Measurements from ENCODE around the gene RETN.

Gene RETN, protein sequence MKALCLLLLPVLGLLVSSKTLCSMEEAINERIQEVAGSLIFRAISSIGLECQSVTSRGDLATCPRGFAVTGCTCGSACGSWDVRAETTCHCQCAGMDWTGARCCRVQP

DNA sequence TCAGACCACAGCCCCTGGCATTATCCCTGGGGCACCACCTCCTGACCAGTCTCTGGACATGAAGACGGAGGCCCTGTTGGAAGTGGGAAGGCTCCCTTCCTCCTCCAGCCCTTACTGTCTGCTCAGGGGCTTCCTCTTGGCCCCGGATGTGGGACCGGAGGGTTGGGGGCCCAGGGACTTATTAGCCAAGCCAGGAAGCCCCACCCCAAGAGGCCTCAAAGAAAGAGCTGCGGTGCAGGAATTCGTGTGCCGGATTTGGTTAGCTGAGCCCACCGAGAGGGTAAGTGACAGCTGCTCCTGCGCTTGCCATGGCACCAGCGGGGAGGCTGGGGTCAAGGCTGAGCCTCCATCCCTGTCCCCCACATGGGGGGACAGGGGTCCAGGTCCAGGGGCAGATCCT lies at the start of gene RETN:
Gene RETN, plus strand, starts transcription at position 208 of the 400 bp plus-strand sequence. CDS start 278 bp downstream, outside the sequence.
- ATAC-seq (replicated peaks; ENCODE audit: extremely low read depth, poor library complexity, severe bottlenecking) (no peak), DNase-seq (ENCODE audit: low spot score in 2 of 2) (no peak)
- Mint-ChIP-seq H3K4me1 (peaks cover 7% of the 10 kb centered on the region), H3K9me3 (no peaks in the 10 kb centered on the region), H3K27ac (ENCODE audit: low read depth) (no peak within 1 kb of the TSS), H3K4me3 (peak within 1 kb of the TSS; percentile 37), H3K36me3 (ENCODE audit: insufficient read depth) (no peaks in the 10 kb centered on the region), H3K27me3 (peaks cover 71% of the 10 kb centered on the region)

DNA sequence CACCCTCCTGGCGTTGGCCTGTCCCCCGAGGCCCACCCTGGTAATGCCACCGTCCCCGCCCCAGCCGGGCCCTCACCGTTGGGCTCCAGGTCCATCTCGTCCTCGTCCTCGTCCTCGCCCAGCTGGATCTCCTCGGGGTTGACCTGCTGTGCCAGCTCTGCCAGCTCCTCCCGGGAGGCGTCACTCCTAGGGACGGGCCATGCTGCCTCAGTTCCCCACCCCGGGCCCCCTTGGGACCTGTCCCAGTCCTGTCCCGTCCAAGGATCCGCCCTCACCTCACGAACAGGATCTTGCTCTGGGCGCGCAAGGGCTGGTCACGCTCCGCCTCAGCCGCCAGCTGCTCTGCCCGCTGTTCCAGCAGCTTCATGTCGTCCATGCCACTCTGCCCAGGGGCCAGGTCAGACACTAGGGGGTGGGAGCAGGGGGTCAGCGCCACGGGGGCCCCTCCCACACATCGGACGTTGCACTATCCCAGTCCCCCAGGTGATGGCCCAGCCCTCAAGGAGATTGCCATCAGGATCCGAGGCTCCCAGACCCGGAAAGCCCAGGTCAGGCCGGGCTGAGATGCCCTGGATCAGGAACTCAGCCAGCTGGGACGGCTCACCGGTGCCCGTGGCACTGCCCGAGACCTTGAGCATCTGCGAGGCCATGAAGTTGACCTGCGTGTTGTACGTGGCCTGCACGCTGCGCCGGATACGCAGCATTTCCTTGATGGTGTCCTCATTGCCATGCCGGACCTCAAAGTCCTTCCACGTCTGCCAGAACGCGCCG lies 49.0 kb upstream of the RETN start:
- H3K36me3 Mint-ChIP-seq (ENCODE audit: insufficient read depth) = peaks cover 34% of the 10 kb centered on the region
- H3K4me3 Mint-ChIP-seq = no peak overlapping the region
- H3K27me3 Mint-ChIP-seq = no peaks in the 10 kb centered on the region
- DNase-seq (ENCODE audit: low spot score in 2 of 2) = no peak
- no peak for ATAC-seq (replicated peaks; ENCODE audit: extremely low read depth, poor library complexity, severe bottlenecking)
- no peak overlapping the region for H3K27ac Mint-ChIP-seq (ENCODE audit: low read depth)
- peaks cover 8% of the 10 kb centered on the region for H3K4me1 Mint-ChIP-seq
- no peaks in the 10 kb centered on the region for H3K9me3 Mint-ChIP-seq

DNA sequence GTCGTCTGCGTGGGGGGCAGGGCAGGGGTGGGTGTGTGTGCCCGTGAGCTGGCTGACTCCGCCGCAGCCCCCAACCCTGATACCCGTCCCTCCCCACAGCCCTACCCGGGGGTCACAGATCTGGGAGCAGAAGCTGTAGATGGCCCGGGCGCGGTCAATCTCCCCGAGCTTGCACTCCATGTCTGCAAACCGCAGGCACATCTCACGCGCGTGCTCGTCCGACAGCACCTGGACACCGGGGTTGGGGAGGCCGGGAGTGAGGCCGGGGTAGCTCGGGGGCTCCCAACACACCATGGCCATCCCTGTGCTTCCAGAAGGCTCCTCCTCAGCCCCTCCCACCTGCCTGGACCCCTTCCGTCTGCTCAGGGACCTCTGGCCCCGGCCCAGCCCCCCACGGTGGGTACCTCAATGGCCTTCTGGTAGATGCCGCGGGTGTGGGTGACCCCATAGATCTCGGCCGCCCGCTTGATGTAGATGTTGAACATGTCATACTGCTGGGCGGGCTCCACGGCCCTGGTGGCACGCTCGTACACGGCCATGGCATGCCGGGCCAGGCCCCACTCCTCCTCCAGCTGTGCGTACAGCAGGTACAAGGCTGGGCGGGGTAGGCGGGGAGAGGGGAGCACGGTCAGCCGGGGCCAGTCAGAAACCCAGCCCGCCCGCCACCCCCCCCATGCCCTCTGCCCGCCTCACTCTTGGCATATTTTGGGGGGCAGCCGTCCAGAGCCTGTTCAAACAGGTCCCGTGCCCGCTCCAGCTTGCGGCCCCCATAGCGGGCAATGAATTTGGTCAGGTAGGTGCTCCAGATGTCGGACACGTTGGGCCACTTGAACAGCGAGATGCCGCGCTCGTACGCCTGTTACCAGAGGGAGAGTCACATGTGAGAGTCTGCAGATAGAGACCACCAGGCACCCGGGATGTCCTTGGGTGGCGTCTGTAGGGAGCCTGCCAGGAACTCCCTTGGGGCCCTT lies 48.1 kb upstream of the RETN start:
- DNase-seq (ENCODE audit: low spot score in 2 of 2) = no peak
- Mint-ChIP-seq H3K27ac (ENCODE audit: low read depth) (no peak overlapping the region), H3K36me3 (ENCODE audit: insufficient read depth) (peaks cover 39% of the 10 kb centered on the region), H3K9me3 (no peaks in the 10 kb centered on the region), H3K4me3 (no peak overlapping the region), H3K27me3 (no peaks in the 10 kb centered on the region), H3K4me1 (peaks cover 8% of the 10 kb centered on the region)
- no peak for ATAC-seq (replicated peaks; ENCODE audit: extremely low read depth, poor library complexity, severe bottlenecking)

DNA sequence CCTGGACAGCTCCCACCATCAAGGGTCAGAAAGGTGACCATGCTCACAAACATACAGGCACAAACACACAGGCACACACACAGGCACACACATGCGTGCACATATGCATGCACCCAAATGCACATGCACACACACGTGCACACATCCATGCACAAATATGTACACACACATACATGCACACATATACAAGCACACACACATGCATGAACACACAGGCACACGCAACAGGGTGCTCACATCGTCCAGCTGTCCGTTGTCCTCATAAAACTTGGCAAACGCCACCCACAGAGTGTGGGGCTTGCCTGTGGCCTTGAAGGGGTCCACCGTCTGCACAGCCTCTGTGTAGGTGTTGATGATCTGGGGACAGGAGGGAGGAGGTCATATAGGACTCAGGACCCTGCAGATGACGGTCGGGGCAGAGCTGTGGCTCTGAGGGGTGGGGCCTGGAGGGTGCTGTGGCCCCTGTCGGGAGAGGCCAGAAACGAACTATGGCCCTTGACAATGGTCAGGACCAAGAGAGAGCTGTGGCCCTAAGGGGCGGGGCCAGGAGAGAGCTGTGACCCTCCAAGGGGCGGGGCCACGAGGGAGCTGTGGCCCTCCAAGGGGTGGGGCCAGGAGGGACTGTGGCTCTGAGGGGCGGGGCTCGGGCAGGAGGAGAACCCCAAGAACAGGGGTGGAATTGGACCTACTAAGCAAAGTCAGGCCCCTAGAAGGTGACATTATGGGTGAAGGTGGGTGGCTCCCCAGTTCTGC lies 45.7 kb upstream of the RETN start:
- Mint-ChIP-seq H3K4me1 (peaks cover 14% of the 10 kb centered on the region), H3K36me3 (ENCODE audit: insufficient read depth) (peaks cover 53% of the 10 kb centered on the region), H3K4me3 (no peak overlapping the region), H3K9me3 (no peaks in the 10 kb centered on the region), H3K27me3 (no peaks in the 10 kb centered on the region), H3K27ac (ENCODE audit: low read depth) (peak overlapping the region; percentile 49)
- no peak for DNase-seq (ENCODE audit: low spot score in 2 of 2)
- no peak for ATAC-seq (replicated peaks; ENCODE audit: extremely low read depth, poor library complexity, severe bottlenecking)

DNA sequence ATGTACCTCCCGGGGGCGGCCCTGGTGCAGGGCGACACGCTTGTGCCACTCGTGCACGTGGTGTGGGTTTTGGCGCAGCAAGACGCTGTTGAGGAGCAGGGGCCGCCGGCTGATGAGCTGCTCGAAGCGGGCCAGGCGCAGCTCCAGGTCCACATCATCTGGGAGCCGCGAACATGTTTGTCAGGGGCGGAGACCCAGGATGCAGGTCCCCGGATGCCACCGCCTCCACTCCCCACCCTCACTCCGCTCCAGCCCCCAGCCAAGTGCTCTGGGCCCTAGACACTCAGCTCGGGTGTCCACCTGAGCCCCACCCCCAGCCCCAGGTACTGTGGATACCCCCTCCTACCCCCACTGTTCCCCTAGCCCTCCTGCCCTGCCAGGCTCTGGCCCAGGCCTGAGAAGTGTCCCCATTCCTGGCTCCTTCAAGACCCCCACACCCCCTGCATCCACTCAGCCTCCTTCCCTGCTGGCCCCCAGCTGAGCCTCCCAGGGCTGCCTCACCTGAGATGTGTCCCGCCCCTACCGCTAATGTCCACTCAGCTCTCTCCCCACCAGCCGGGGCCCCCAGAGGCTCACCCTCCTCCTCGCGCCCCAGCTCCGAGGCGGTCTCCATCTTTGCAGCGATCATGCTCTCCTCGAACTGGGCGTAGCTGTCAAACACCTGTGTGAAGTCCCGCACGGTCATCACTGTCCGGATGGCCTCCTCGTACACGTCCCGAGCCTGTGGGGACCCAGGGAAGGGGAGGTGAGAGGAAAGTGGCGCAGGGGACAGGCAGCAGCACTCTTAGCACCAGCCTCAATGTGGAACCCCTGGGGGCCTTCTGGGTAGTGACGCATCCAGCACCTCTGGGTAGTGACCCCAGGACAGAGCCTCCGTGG lies 44.9 kb upstream of the RETN start:
- Mint-ChIP-seq H3K4me1 (peaks cover 15% of the 10 kb centered on the region), H3K27ac (ENCODE audit: low read depth) (no peak overlapping the region), H3K36me3 (ENCODE audit: insufficient read depth) (peaks cover 54% of the 10 kb centered on the region), H3K27me3 (no peaks in the 10 kb centered on the region), H3K4me3 (no peak overlapping the region), H3K9me3 (no peaks in the 10 kb centered on the region)
- ATAC-seq (replicated peaks; ENCODE audit: extremely low read depth, poor library complexity, severe bottlenecking) (no peak), DNase-seq (ENCODE audit: low spot score in 2 of 2) (no peak)

DNA sequence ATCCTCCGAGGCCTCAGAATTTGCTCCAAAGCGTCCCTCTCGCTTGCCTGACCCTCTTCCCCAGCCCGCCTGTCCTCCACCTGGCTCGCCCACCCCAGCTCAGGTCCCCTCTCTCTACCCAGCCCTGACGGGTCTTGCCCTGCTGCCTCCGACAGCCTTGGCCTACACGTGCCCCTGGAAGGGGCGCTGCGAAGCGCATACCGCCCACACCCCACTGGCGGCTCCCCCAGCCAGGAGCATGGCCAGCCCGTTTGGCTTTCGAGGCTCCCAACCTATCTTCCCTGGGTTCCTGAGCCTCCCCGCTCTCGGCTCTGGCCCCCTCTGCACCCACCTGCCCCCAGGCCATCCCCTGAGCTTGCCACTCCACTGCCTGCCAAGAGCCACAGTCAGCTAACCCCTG lies 44.0 kb upstream of the RETN start:
- no peak overlapping the region for H3K27ac Mint-ChIP-seq (ENCODE audit: low read depth)
- no peak overlapping the region for H3K4me3 Mint-ChIP-seq

DNA sequence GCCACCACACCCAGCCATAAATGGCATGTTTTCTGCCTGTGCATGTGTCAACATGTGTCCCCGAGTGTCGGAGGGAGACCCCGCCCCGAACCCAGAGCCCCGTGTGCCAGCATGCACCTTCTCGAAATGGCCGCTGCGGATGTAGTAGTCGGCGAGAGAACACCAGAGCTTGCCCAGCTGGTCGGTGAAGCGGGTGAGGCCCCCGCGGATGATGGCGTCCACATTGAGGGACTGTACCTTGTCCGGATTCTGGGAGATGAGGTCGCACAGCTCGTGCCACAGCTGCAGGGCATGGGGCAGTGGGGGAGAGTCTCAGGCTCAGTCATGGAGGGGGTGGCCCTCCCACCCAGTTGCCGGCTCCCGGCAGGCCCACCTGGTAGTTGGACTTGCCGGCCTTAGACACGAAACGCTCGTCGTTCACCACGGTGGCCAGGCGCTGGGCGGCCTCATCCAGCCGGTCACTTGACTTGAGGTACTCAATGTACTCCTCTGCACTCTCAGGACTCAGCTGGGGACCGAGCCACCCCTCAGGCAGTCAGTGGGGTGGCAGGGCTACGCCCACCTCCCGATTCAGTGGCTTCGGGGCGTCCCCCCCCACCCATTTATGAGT lies 43.0 kb upstream of the RETN start:
- peaks cover 34% of the 10 kb centered on the region for H3K4me1 Mint-ChIP-seq
- H3K27me3 Mint-ChIP-seq = no peaks in the 10 kb centered on the region
- no peak for ATAC-seq (replicated peaks; ENCODE audit: extremely low read depth, poor library complexity, severe bottlenecking)
- H3K9me3 Mint-ChIP-seq = no peaks in the 10 kb centered on the region
- H3K4me3 Mint-ChIP-seq = no peak overlapping the region
- H3K36me3 Mint-ChIP-seq (ENCODE audit: insufficient read depth) = peaks cover 59% of the 10 kb centered on the region
- H3K27ac Mint-ChIP-seq (ENCODE audit: low read depth) = no peak overlapping the region
- DNase-seq (ENCODE audit: low spot score in 2 of 2) = no peak

More for the DNA sequence above, 44.0 kb upstream of the RETN start:
- DNase-seq (ENCODE audit: low spot score in 2 of 2) (no peak), ATAC-seq (replicated peaks; ENCODE audit: extremely low read depth, poor library complexity, severe bottlenecking) (no peak)
- peaks cover 23% of the 10 kb centered on the region for H3K4me1 Mint-ChIP-seq
- no peaks in the 10 kb centered on the region for H3K9me3 Mint-ChIP-seq
- no peaks in the 10 kb centered on the region for H3K27me3 Mint-ChIP-seq
- peaks cover 59% of the 10 kb centered on the region for H3K36me3 Mint-ChIP-seq (ENCODE audit: insufficient read depth)

DNA sequence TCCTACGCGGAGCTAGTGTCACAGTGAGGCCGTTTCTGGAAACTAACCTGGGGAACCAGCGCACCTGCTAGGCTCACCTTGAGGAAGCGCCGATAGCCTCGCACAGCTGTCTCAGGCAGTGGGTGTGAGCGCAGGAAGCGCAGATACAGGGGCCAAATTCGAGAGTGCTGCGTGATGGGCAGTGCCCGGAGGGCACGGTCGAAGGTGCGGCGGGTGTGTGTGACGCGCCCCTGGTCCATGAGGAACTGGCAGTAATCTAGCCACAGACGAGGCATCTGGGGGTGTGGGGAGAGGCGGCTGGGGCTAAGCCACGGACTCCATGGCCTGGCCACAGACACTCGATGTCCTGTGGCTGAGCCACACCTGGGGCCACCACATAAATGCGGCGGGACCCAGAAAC lies 41.7 kb upstream of the RETN start:
- no peak overlapping the region for H3K27ac Mint-ChIP-seq (ENCODE audit: low read depth)
- ATAC-seq (replicated peaks; ENCODE audit: extremely low read depth, poor library complexity, severe bottlenecking) (no peak), DNase-seq (ENCODE audit: low spot score in 2 of 2) (no peak)
- peaks cover 54% of the 10 kb centered on the region for H3K36me3 Mint-ChIP-seq (ENCODE audit: insufficient read depth)
- no peaks in the 10 kb centered on the region for H3K27me3 Mint-ChIP-seq
- H3K4me3 Mint-ChIP-seq = peak overlapping the region; percentile 50
- H3K4me1 Mint-ChIP-seq = peaks cover 35% of the 10 kb centered on the region
- no peaks in the 10 kb centered on the region for H3K9me3 Mint-ChIP-seq

DNA sequence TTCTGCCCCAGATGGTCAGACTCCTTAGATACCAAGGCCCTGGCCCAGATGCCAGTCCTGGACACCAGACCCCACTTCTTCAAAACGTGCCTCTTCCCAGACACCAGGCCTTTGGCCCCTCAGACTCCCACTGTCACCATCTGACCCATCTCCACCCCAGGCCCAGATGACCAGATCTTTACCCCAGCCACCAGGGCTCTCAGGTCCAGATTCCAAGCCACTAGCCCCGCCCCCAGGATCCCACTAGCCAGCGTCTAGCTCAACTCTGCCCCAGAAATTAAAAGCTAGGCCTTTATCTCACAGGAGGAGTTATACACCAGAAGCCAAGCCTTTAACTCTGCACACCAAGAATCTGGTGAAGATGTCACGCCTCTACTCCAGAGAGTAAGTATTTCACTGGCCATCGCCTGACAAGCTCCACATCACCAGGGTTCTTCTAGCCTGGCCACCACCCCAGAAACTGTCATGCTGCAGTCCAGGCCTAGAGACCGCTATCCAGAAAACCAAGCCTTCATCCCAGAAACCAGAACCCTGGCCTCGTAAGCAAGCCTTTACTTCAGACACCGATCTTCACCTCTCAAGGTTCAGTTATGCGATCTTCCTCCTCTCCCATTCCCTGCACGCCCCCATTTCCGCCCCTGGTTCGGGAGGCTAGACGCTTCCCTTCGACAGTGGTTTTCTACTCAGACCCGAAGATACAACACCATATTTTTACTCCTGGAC lies 40.1 kb upstream of the RETN start:
- Mint-ChIP-seq H3K4me3 (peak overlapping the region; percentile 96), H3K27ac (ENCODE audit: low read depth) (peak overlapping the region; percentile 100)

DNA sequence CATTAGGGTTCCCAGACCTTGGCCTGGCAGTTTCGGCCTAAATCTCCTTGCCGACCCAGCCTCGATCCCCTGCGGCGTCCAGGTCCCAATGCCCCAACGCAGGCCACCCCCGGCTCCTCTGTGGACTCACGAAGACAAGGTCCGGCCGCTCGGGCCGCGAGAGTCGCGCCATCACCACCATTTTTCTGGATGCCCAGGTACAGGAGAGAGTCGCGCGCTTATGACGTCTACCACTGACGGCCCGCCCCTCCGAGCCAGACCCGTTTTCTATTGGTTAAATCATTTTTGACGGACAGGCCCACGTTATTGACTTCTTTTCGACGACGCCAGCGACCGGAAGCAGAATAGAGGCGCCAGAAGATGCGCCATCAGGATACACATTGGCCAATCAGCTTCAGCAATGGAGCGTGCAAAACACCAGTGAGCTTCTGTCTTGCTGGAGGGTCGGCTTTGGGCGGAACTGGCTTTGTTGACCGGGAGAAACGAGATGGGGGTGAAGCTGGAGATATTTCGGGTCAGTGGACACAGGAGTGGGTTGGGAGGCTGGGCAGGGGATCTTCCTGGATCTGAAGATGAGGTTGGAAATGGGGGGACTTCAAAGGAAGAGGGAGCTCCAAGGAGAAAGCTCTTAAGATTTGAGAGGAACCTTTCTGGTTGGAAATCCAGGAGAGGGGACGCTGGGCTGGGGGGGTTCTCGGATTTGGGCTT lies 39.3 kb upstream of the RETN start, which contains the start of the genes PET100 and XAB2:
Gene PET100, plus strand, starts transcription at position 447 of the 708 bp plus-strand sequence. Its CDS starts 41 bp downstream, at position 488.
Gene XAB2, minus strand, starts transcription at position 199 of the 708 bp plus-strand sequence. Its CDS starts 18 bp downstream, at position 181.
- peak; percentile 100 for ATAC-seq (replicated peaks; ENCODE audit: extremely low read depth, poor library complexity, severe bottlenecking)
- peak; percentile 92 to 96 for DNase-seq (ENCODE audit: low spot score in 2 of 2)
- H3K4me3 Mint-ChIP-seq = peak within 1 kb of the TSS; percentile 96
- peak within 1 kb of the TSS; percentile 100 for H3K27ac Mint-ChIP-seq (ENCODE audit: low read depth)
- H3K36me3 Mint-ChIP-seq (ENCODE audit: insufficient read depth) = peaks cover 46% of the 10 kb centered on the region
- H3K4me1 Mint-ChIP-seq = peaks cover 41% of the 10 kb centered on the region
- H3K27me3 Mint-ChIP-seq = no peaks in the 10 kb centered on the region
- no peaks in the 10 kb centered on the region for H3K9me3 Mint-ChIP-seq

More for the DNA sequence above, 40.1 kb upstream of the RETN start:
- no peak for DNase-seq (ENCODE audit: low spot score in 2 of 2)
- no peak for ATAC-seq (replicated peaks; ENCODE audit: extremely low read depth, poor library complexity, severe bottlenecking)
- Mint-ChIP-seq H3K36me3 (ENCODE audit: insufficient read depth) (peaks cover 51% of the 10 kb centered on the region), H3K27me3 (no peaks in the 10 kb centered on the region), H3K4me1 (peaks cover 35% of the 10 kb centered on the region), H3K9me3 (no peaks in the 10 kb centered on the region)

Measured in central memory CD8-positive, alpha-beta T cell (primary cell).